Fibroblast of gingiva (primary cell): Measurements from ENCODE around the gene SYNC.
A peak's percentile ranks its signal among the peaks of the same experiment; 100 is the strongest.
"Not testable (repeated sequence)": the region's sequence is repeated elsewhere in the genome, so short reads cannot be mapped to it uniquely, and the experiment has no call there.

Experiments
- DNase-seq: peaks from one replicate; pipeline ENCODE4 v3.0.0-alpha.2; 2011; ENCODE audit warnings: low read depth

SYNC gene

DNA sequence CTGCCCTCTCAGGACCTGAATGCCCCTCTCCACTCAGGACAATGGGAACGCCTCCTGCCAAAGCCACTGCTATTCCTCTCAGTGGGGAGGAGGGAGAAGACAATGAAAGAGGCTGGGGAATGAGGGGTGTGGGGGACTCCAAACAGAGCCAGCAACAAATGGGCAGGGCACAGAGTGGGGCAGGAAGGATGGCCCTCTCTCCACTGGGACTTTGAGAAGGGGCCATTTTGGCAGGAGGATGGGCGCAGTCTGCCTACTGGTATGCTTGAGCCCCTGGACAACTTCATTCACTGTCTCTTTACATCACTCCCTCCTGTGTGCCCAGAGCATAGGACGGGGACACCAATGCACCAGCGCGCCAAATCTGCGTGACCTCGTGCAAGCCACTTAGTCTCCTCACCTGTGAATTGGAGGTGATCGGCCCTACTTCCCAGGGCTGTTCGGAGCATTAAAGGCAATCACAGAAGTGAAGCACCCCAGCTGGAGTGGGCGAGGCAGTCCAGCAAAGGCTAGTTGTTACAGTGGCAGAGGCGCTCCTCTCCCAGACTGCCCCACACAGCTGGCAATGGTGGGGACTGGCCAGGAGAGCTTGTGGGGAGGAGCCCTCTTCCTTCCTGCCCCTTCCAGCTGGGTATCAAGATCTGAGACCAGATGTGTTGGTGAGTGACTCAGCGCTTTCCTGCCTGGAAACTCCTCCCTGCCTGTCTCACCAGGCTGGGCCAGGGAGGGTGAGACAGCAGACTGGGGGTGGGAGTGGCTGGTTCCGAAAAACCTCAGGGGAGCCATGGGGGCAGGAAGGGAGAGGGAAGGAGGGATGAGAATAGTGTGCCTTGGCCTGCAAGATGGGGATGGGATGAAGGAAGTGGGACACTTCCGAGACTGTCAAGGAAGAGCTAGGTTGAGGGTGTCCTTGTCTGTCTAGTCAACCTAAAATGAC lies 22.4 kb upstream of the SYNC start:
- DNase-seq: peak; percentile 94

DNA sequence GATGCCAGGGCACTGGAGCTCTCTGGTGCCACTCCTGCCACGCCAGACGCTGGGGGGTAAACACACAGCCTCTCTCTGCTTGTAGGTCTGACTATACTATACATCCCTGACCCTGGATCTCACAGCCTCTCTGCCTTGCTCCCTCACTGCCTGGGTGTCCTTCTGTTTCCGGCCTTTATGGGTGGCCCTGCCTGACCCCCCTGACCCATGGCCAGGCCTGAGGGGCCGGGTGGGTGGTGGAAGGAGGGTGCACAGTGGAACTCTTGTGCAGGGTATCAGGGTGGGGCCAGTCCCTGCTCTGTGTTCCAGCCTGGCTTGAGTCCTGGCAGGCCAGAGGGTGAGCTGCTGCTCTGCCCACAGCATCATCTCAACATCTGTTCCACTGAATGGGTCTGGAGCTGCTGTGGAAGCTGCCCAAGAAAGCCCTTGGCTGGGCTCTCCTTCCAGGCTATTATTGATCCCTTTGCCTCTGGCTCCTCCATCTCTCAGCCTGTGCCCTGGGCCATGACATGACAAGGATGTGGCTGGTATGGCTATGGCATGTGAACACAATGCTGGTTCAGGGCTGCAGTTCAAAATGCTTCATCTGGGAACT lies 17.2 kb upstream of the SYNC start:
- no peak for DNase-seq

DNA sequence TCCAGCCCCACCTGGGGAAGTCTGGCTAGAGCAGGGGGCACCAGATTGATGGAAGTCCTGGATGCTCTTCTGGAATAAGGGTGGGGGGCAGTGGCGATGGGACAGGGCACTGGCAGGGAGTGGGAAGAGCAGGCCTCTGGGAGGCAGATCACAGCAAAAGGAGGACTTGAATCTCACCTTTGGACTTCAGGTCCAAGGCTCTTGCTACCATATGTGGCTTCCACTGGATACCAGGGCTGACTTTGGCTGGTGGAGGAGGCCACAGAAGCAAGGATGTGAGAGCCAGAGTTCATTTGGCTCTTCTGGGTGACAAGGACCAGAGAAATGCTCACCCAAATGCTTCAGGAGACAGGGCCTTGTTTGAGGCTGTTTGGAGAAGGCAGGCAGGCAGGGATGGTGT lies 16.0 kb upstream of the SYNC start:
- no peak for DNase-seq

DNA sequence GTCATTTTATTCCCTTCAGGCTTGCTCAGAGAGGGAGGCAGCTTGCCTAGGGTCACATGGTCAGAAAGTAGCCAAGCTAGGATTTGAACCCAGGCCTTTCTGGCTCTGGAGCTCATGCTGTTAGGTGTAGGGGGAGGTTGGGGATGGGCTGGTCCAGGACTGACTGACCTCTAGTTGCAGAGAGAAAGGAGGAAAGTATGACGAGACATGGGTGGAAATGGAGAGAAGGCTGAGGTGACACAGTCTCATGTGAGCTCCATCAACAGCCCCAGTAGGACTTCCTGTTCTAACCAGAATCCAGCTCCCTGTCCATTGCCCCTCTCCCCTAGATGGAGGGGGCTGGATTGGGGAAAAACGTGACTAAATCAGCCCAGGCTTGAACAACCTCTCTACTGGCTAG lies 15.5 kb upstream of the SYNC start:
- no peak for DNase-seq

DNA sequence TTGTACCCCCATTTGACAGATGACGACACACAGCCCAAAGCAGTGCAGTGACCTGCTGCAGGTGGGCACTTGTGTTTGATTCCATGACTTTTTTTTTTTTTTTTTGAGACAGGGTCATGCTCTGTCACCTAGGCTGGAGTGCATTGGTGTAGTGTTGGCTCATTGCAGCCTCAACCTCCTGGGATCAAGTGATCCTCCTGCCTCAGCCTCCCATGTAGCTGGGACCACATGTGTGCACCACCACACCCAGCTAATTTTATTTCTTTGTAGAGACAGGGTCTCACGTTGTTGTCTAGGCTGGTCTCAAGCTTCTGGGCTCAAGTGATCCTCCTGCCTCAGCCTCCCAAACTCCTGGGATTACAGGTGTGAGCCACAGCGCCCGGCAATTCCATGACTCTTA lies 14.9 kb upstream of the SYNC start:
- DNase-seq: no peak

DNA sequence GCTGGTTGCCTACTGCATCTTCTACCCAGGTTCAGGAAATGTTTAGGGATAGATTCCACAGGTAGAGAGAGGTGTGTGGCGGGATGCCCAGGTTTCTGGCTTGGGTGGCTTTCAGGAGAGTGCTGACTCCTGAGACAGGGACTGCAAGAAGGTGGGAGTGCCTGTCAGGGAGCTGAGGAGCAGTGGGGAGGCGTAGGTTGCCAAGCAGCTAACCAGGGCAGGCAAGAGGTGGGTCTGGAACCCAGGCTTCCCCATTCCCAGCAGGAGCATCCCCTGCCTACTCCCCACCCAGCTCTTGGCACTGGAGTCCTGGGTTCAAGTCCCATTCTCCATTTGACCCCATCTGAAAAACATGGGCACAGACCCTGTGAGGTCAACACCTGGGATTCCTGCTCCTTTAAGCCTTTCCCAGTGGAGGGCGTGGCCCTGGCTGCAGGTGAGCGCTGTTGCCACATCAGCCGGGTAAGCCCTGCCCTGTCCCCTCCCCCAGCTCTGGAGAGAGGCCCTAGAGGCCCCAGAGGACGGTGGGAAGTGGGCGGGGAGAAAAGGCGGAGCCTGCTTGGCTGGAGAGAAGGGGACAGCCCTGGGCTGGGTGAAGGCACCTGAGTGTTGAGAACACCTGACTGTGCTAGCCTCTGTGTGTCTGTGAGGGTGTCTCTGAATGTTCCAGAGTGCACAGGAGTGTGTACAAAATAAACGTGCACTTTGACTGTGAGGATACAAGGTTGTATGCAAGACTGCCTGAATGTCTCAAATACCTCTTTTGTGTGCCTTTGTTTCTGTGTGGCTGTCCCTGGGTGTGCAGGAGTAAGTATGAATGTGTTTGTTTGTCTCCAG lies 14.0 kb upstream of the SYNC start:
- DNase-seq: no peak

DNA sequence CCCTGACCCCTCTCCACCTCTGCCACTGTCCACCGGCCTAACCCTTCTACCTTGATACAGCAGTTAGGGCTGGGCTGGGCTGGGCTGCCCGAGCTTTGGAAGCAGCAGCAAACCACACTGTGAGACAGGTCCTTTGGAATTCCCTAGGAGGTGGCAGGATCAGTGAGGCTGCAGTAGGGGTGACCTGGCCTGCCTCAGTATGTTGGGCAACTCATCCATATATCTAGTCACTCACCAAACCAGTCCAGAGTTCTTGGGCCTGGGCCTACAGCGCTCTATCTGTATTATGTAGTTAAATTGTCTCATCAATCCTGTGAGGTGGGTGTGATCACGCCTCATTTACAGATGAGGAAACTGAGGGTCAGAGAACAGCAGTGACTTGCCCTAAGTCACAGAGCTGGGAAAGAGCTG lies 13.3 kb upstream of the SYNC start:
- no peak for DNase-seq

DNA sequence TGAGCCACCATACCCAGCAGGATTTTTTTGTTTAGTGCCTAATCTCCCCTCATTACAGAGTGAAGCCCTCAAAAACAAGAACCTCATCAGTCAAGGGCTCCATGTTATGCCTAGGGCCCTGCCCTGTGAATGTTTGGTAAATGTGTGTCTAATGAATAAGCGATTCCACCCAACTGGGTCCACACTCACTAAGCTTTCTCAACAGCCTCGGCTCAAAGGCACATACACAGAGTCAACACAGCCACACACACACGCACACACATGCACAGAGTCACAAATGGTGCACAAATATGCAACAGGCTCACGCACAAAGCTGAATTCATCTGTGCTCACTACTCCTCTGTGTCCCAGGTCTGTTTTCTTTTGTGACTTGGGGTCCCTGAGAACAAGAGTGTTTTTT lies 11.7 kb upstream of the SYNC start:
- no peak for DNase-seq

DNA sequence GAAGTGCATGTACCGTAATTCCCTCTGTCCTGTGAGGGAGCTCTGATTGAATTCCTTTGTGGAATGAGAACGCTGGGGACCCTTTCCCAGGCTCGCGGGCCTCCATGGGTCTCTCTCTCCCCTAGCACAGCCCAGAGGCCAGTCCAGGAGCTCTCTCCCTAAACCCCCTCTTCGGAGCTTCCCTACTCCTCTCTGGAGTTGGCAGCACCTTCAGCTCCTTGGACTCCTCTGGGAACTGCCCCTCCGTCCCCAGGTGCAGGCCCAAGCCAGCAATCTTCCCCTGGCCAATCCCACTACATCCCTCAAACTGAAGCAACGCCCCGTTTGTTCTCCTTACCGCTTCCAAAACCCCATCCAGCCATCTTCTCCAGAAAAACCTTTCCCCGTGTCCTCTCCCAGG lies 10.5 kb upstream of the SYNC start:
- no peak for DNase-seq

DNA sequence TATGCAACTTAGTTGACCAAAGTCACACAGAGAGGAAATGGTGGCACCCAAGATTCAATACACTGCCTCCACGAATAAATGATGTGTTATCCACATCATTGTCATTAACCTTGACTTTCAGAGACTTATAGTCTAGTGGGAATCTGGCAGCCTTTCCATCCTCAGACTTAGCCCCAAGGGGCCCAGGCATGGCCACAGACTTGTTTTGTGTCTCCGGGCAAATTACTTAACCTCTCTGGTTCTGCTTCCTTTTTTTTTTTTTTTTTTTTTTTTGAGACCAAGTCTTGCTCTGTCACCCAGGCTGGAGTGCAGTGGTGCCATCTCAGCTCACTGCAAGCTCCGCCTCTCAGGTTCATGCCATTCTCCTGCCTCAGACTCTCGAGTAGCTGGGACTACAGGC lies 8.7 kb upstream of the SYNC start:
- DNase-seq: not testable (repeated sequence)

DNA sequence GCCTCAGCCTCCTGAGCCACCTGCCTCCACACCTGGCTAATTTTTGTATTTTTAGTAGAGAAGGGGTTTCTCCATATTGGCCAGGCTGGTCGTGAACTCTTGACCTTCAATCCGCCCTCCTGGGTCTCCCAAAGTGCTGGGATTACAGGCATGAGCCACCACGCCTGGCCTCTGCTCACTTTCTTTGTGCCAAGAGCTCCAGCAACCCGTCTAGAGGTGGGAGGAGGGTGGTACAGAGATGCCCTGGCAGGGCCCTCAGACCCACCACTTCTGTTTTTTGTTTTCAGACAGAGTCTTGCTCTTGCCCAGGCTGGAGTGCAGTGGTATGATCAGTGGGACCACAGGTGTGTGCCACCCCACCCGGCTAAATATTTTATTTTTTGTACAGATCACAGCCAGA lies 6.9 kb upstream of the SYNC start:
- no peak for DNase-seq

DNA sequence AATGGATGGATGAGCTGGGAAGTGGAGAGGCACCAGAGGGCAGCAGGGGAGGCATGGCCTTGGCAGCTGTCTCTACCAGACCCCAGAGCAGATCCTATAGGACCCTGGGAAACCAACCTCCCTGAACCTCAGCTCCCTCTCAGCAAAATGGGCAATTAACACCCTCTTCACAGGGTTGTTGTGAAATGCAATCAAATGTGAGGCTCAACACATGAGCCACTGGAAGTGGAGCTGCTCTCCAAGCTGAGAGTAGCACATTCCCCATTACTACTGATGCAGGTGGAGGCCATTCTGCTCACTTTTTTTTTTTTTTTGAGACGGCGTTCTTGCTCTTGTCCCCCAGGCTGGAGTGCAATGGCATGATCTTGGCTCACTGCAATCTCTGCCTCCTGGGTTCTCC lies 6.5 kb upstream of the SYNC start:
- DNase-seq: no peak

DNA sequence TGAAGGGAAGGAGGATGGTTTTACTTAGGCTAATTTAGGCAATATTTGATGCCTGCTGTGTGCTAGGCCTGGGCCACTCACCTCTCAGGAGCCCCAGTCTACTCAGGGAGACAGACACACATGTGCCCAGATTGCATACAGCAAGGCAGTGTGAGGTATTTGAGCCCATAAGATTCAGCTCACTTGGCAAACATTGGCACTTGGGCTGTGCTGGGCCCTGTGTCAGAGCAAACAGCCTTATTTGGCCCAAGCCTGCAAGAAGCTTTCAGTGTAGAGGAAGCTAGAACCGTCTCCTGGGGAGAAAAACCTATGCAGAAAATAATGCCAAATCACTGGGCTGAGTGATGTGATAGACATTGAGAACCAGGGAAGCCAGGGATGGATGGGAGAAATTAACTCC lies 3.9 kb upstream of the SYNC start:
- DNase-seq: peak; percentile 40

DNA sequence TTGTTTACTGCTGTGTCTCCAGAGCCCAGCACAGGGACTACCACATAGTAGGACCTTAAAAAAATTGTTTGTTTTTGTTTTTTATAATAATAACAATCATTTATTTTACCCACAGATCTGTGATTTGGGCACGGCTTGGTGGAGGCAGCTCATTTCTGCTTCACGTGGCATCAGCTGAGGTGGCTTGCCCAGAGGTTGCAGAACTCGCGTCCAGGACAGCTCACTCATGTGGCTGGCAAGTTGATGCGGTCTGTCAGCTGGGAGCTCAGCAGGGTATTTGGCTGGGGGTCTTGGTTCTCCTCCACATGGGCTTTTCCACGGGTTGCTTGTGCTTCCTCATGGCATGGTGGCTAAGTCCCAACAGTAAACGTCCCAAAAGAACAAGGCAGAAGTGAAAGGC lies 2.9 kb upstream of the SYNC start:
- no peak for DNase-seq

DNA sequence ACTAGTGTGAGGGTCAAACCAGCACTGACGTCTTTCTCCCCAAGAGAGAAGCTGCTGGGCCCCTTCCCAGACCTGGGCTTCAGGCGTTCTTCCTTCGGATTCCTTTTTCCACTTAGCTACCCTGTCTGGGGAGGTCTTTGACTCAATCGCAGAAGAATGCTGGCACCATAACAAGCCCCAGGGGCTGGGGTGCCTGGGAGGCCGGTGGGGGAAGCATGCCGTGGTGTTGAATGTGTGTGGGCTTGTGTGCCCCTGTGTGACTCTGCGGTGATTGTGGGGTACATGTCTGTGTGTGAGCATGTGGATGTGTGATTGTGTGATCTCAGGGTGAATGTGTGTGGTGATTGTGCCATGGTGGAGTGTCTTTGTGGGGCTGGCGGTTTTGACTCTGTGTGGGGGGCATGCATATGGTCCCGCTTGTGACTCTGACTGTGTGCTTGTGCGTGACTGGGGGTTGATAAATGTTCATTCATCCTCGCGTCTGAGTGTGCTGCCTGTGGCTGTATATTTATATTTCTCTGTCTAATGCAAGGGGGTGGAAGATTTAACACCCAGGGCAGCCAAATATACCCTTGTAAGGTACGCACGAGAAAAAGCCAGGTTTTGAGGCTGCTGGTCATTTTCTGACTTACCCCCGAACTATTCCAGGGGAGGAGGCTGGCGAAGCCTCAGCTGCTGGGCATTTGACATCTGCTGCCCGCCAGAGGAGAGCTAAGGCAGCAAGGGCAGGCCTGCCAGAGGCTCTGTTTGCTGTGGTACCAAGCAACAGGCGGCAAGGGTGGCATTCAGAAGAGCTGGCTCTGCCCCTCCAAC lies 1.1 kb upstream of the SYNC start:
- DNase-seq: peak; percentile 95

DNA sequence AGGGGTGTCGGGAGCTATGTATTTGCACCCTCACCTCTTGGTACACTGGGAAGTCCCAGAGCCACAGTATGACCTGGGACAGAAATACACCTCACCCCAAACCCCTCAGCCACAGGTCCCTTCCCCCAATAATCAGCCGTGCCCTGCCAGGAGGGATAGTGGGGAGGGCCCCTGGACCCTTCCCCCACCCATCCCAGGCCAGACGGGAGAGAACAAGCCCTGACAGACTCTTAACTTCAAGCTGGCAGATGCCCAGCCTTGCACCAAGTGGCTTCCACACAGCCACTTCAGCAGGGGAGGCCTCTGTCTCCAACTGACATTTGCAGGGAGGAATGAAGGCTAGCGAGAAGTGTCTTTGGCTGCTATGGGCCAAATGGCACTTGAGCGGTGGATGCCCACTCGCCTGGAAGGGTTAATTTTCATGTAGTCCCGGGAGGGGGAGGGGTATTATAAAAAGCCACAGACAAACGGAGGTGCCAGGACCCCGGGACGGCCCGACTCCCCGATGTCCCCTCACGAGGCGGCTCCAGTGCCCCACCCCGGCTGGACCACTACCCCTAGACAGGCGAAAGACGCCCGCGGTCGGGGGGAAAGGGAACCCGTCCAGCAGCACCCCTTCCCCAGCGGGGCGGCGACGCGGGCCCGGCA lies 495 bp downstream of the SYNC start:
- peak; percentile 25 for DNase-seq

DNA sequence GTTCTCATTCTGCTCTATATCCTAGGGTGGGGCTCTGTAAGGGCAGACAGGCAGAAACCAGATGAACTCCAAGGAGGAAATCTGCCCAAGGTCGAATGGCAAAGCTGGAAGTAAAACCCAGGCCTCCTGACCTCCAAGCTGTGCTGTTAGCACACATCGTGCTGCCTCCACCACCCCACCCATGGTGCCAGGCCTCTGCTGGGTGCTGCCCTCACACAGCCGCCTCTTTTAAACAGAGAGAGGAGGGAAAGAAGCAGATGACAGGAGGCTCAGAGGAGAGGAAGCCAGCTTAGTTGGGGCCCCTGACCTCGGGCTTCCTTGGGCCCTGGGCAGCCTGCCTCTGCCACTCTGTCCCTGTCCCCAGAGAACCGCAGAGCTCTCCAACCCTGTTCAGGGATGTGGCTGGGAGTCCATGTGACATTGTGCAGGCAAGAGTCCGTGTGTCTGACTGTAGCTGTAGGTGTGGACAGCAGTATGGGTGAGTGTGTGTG lies 1.1 kb downstream of the SYNC start:
- DNase-seq: peak; percentile 29

DNA sequence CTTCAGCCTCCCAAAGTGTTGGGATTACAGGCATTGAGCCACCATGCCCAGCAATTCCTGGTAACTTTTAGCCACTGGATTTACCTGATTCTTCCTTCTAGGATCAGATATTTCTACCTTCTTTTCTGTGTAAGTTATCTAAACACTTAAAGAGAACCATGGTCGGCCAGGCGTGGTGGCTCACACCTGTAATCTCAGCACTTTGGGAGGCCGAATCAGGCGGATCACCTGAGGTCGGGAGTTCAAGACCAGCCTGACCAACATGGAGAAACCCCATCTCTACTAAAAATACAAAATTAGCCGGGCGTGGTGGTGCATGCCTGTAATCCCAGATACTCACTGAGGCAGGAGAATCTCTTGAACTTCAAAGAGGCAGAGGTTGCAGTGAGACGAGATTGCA lies 5.6 kb downstream of the SYNC start:
- DNase-seq: not testable (repeated sequence)

DNA sequence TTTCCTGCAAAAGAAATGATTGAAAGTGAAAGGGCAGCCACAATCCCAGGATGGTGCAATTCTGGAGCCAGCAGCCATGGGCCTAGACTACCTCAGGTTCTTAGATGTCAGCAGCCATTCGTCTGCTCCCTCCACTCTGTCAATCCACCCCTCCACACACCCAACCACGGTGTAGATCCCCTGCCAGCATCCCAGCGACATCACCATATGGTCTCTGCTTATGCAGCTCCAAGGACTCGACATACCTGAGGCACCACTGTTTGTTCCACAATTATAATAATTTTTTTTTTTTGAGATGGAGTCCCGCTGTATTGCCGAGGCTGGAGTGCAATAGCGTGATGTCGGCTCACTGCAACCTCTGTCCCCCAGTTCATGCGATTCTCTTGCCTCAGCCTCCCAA lies 6.5 kb downstream of the SYNC start:
- no peak for DNase-seq

DNA sequence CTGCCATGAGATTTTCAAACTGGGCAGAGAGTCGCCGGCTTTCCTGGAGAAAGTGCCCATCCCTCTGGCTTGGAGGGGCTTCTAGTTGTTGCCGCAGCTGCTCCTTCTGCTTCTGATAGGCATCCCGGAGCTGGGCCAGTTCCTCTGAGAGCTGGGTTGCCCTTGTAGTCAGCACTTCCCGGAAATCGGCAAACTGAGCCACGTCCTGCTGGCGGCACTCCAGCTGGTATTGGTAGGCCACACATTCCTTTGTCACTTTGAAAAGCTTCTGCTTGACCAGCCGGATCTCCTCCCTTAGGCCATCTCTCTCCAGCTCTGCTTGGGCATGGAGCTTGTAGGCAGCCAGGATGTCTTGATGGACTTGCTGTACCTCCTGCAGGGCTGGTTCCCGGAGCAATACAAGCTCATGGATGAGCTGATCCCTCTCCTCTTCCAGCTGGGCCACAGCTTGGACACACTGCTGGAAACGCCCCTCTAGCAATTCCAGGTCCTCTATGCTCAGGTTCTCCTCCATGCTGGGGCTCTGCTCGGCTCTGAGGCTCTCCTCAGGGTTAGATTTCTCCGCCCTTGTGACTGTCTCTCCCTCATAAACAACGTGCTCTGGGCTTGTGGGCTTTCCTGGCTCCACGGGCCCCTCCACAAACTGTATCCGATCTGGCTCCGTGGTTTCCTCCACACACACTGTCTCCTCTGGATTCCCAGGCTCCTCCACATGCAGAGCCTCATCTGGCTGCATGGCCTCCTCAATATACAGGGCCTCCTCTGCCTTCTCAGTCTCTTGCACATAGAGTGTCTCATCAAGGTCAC lies 7.3 kb downstream of the SYNC start:
- peak; percentile 86 for DNase-seq
